HG02981 (cell line): ENCODE measurements around the gene FXYD1.

Source experiments
- ATAC-seq: cut with Tn5 transposase; IDR thresholded peaks from one replicate; pipeline ENCODE4 v1.9.1; 2021; ENCODE audit warnings: mild to moderate bottlenecking, moderate library complexity; ENCODE audit not compliant: unreplicated experiment

FXYD1 gene

DNA sequence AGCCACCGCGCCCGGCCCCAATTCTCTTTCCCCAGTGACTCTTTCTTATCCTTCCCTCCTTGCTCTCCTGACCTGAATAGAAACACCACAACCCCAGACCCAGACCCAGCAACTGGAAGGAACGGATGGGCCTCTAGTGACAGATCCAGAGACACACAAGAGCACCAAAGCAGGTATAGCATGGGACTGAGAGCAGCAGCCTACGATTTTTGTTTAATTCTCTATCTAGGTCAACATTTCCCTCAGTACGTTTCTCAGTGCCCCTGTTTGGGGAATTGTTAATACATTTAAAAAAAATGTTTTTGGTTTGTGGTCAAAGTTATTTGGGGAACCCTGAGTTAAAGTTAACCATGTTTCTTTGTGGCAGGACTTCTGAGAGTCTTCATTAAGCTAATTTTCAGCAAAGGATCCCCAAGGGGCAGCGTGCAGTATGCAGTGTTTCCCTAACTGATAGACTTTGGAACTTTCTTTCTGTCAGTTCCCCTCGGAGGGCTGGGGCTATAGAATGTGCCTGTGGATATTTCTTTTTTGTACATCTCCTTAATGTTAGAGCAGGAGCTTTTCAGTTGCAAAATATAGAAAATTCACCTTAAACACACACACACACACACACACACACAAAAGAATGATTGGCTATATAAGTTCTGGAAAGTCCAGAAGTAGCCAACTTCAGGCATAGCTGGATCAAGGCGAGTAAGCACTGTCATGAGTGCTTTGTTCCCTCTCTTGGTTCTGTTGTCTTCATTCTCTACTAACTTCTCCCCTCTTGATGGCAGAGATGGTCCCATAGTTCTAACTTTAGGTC, 22.2 kb downstream of the FXYD1 start:
- no peak for ATAC-seq

DNA sequence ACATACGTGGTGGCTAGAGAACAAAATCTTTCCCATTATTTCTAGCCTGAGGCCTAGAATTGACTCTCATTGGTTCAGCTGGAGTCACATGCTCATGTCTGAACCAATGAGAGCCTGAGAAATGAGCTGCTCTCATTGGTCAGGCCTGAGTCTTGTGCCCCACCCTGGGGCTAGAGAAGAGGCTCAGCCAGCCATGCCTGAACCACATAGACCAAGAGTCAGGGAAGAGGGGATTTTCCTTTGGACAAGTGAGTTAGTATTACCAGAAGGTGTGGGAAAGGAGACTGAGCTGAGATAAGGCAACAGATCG, 22.8 kb downstream of the FXYD1 start:
- no peak for ATAC-seq

DNA sequence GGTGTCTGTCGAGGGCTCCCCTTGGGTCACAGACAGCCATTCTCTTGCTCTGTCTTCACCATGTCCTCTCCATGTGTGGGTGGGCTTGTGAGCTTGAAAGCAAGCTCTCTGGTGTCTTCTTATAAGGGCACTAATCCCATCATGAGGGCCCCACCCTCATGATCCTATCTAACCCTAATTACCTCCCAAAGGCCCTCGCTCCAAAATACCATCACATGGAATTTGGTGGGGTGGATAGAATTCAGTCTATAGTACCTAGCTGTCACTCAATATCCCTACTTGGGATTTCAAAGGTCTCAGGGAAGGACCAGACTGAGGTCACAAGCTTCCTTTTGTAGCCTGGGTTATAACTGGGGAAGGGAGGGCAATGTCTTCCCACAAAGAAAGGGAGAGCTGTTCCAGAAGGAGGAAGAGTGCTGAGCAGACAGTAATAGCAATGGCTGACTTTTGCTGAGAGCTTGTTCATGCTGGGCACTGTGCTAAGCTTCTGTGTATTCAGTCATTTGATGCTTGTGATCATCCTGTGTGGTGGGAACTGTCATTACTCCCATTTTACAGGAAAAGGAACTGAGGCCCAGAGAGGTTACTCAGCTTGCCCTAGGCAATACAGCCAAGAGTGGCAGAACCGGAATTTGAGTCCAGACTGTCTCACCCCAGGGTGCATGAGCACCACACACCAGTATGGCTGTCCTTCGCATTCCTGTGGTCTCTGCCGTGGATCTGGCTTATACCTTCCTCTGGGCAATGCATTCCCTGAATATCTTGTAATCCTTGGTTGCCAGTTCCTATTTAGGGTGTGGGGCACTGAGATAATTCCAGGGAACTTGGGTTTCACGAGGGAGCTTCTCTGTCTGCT, 24.1 kb downstream of the FXYD1 start:
- no peak for ATAC-seq

DNA sequence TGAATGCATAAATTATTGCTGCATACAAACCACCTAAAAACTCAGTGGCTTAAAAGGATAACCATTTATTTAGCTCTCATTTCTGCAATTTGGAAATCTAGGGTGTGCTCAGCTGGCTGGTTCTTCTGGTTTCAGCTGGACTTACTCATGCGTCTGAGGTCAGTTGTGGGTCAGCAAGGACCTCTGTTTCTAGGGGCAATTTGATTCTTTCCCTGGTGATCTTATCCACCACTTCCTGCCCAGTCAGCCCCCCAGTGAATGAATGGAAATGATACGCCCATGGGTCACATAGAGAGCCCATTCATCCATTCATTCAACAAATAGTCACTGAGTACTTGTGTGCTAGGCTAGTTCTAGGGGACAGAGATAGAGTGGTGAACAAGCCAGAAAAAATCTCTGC, 25.8 kb downstream of the FXYD1 start:
- no peak for ATAC-seq

DNA sequence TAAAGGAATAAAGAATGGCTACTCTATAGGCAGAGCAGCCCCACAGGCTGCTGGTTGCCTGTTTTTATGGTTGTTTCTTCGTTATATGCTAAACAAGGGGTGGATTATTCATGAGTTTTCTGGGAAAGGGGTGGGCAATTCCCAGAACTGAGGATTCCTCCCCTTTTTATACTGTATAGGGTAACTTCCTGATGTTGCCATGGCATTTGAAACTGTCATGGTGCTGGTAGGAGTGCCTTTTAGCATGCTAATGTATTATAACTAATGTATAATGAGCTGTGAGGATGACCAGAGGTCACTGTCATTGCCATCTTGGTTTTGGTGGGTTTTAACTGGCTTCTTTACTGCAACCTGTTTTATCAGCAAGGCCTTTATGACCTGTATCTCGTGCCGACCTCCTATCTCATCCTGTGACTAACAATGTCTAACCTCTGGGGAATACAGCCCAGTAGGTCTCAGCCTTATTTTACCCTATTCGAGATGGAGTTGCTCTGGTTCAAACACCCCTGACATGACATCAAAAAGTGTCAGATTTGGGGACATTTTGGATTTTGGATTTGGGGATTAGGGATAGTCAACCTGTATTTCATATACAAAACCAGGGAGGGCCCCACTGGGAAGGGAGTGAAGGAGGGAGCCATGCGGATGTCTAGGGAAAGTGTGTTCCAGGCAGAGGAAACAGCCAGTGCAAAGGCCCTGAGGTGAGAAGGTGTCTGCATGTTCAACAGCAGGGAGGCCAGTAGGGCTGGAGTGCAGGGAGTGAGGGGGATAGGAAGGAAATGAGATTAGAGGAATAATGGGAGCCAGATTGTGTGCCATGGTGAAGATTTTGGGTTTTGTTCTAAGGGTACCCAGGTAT, 26.8 kb downstream of the FXYD1 start:
- ATAC-seq, result no peak

DNA sequence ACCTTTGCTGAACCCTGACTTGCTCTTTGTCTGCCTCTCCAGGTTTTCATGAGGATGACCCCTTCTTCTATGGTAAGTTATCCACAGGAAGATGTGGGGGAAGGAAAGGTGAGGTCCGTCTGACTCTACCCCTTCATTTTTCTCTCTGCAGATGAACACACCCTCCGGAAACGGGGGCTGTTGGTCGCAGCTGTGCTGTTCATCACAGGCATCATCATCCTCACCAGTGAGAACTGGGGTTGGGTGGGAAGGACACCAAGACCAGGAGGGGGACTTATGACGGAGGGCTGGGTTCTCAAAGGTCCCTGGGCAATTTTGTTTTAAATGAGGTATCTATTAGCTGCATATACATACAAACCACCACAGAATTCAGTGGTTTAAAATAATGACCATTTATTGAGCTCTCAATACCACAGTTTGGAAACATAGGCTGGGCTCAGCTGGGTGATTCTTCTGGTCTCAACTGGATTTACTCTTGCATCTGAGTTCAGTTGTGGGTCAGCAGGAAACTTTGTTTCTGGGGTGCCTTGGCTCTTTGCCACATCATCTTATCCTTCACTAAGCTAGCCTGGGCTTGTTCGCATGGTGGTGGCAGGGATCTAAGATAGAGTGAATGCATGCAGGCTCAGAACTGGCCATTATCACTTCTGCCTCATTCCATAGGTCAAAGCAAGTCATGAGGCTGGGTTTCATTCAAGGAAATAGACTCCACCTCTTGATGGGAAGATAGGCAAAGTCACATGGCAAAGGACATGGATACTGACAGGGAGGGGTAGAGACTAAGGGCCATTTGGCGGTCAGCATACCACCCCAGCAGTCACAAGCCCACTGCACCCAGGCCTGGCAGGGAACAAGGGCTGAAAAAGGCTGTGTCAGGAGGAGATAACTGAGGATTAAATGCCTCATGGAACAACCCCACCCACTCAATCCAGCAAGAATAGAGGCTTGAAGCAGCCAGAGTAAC, 27.8 kb downstream of the FXYD1 start:
- no peak for ATAC-seq

- ATAC-seq, result no peak
These were observed 28.9 kb downstream of the FXYD1 start for GRCh38 chr19:35167251-35168119.

DNA sequence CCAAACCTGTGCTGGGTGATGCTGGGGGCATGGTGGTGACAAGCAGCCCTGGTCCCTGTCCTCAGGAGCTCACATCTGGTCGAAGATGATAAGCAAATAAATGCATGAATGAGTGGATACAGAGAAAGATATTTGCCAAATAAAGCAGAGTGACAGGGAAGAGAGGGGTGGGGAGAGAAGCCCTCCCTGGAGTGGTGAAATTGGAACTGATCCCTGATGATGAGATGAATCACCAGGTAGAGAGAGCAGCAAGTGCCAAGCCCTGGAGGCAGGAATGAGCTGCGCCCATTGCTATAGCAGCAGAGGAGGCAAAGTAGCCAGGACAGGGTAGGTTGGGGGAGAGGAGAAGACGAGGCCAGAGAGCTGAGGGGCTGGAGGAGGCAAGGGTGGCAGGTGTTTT, 29.6 kb downstream of the FXYD1 start:
- no peak for ATAC-seq

GRCh38 chr19:35169221-35169995, 30.8 kb downstream of the FXYD1 start:
- no peak for ATAC-seq

GRCh38 chr19:35170359-35171061, 31.9 kb downstream of the FXYD1 start:
- ATAC-seq, result no peak

GRCh38 chr19:35171730-35172129, 33.1 kb downstream of the FXYD1 start:
- ATAC-seq, result no peak

DNA sequence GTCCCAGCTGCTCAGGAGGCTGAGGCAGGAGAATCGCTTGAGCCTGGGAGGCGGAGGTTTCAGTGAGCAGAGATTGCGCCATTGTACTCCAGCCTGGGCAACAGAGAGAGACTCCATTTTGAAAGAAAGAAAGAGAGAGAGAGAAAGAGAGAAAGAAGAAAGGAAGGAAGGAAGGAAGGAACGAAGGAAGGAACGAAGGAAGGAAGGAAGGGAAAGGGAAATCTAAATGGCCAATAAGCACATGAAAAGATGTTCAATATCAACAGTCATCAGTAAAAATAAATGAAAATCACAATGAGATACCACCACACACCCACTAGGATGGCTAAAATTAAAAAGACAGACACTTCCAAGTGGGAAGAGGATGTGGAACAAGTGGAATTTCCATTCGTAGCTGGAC, 35.6 kb downstream of the FXYD1 start:
- no peak for ATAC-seq

DNA sequence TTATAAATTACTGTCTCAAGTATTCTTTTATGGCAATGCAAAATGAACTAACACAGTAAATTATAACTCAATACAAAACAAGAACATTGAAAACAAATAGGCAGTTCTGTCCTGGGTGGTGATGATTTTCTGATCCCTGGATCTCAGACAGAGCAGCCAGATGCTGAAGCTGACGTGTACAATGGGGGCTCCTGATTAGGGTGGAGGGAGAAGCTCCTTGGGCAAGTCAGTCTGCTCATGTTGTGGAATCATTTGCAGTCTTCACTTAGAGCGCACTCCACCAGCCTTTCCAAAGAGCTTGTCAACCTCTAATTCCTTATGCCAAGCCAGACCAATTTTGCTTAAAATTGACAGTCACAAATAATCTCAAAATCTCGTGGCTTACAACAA, 37.6 kb downstream of the FXYD1 start:
- ATAC-seq, result no peak

DNA sequence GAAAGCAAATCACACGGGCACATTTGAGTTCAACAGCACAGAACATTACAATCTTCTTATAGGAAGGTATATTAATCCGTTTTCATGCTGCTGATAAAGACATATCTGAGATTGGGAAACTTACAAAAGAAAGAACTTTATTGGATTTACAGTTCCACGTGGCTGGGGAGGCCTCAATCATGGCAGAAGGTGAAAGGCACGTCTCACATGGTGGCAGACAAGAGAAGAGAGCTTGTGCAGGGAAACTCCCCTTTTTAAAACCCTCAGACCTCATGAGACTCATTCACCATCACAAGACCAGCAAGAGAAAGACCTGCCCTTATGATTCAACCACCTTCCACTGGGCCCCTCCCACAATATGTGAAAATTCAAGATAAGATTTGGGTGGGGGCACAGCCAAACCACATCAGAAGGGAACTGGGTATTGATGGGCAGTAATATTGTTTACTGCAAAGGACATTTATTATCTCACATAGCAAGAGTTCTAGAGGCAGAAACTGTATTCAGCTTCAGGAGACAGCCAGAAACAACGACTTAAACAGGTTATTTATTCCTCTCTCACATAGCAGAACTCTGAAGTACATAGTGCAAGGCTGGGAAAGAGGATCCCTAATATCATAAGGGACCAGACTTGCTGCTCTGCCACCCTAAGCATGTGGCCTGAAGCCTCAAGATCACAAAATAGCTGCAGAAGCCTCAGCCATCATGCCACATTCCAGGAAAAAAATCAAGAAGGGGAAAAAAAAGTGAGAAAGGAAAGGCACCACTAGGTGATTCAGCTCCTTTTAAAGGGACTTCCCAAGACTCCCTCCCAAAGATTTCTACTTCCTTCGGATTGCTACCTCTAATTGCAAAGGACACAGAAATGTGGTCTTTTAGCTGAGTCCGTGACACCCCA, 39.0 kb downstream of the FXYD1 start:
- ATAC-seq, result no peak

DNA sequence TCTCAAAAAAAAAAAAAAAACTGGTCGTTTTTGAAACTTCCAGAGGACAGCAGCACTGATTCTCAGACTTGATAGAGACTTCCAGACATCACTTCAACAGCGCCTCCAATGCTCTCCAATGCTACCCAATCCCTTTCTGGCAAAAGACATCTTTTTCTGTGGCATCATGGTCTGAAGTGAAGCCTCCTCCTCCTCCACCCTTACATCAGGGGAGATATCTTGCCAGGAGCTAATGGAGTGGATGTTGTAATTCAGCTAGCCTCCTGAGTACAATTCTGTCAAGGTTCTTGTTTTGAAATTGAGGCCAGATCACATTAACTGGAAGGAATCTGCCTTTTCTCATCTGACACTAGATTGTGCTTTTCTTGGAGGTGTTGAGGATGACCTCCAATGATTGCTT, 40.1 kb downstream of the FXYD1 start:
- ATAC-seq, result no peak

DNA sequence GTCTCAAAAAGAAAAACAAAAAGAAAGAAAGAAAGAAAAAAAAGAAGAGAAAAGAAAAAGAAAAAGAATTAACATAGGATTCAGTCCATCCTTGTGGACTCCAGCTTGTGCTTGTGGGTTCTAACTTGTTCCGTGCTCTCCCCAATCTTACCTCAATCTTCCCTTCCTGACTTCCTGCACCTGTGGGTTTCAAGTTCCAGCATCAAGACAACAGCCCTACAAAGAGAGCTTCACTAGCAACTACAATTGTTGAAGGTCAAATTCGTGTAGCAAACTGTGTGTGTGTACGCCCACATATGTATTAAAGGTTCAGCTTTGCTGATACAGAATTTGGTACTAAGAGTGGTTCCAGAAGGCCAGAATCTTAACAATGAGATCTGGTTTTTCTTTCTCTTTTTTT, 41.2 kb downstream of the FXYD1 start:
- ATAC-seq, result no peak

- no peak for ATAC-seq
These were observed 42.8 kb downstream of the FXYD1 start for GRCh38 chr19:35181387-35181786.
